K562 (cell line): ENCODE results near the gene ARMC12. TPM values are rescaled to one million over a fixed set of nuclear protein-coding genes. Genes with fewer than 3 reads are reported as not detected.
A peak's percentile ranks its signal among the peaks of the same experiment; 100 is the strongest.

ENCODE experiments used
- ATF4 ChIP-seq: fragments of 450-650 bp; formaldehyde crosslinking; IDR thresholded peaks from 2 replicates; pipeline ENCODE4 v1.4.0; 2022; ENCODE audit warnings: mild to moderate bottlenecking, moderate library complexity
- CHD7 ChIP-seq: fragments of 200-600 bp; sonication (generic); IDR thresholded peaks from one replicate; pipeline ENCODE4 v1.6.1; 2012; ENCODE audit warnings: mild to moderate bottlenecking, low read depth, low read length, inconsistent platforms
- MAFF ChIP-seq: IDR thresholded peaks from 2 replicates; pipeline ENCODE4 v1.6.1; 2012; ENCODE audit warnings: low read length, improper control_type of control experiment
- TCFL5 ChIP-seq: fragments of 250-450 bp; sonication (Bioruptor Pico); conservative IDR thresholded peaks from 2 replicates; pipeline ENCODE4 v1.6.1; 2021; ENCODE audit warnings: mild to moderate bottlenecking, moderate library complexity, matching md5 sums
- TFE3 ChIP-seq: fragments of 450-650 bp; formaldehyde crosslinking; IDR thresholded peaks from 2 replicates; pipeline ENCODE4 v1.4.0; 2020; ENCODE audit warnings: mild to moderate bottlenecking, mixed read lengths
- THRB ChIP-seq: fragments of 450-650 bp; formaldehyde crosslinking; conservative IDR thresholded peaks from 2 replicates; pipeline ENCODE4 v1.4.0; 2022; ENCODE audit warnings: mild to moderate bottlenecking, missing genetic modification characterization
- ZNF717 ChIP-seq: fragments of 250-450 bp; sonication (Bioruptor Pico); IDR thresholded peaks from 2 replicates; pipeline ENCODE4 v1.5.0; 2021
- ZNF740 ChIP-seq, 3 experiments: fragments of 200-800 bp in 1 of 3; sonication (Bioruptor generic) in 1 of 3; sonication (generic) in 1 of 3; formaldehyde crosslinking in 1 of 3; IDR thresholded peaks; 2 replicates each; pipeline versions ENCODE4 v1.6.1 to v1.8.0; 2016 to 2022; ENCODE audit warnings: mild to moderate bottlenecking in 2 of 3, missing compliant biosample characterization in 2 of 3, missing genetic modification characterization in 2 of 3, missing genetic modification reagents in 1 of 3
- polyA plus RNA-seq, 8 experiments: library from polyadenylated mRNA; depleted of rRNA in 4 of 8; stranded (reverse) in 5 of 8; unstranded in 3 of 8; fragments of >200 nt; fragmentation: Nextera tagmentation in 2 of 8; fragmentation: Illumina TruSeq in 1 of 8; extraction: Ambion mirVana in 2 of 8; extraction: Trizol in 1 of 8; gene quantifications; 2 replicates each; pipeline versions ENCODE4 v1.2.1 to v1.2.3, GENCODE V29; 2011 to 2014; ENCODE audit warnings: inconsistent platforms in 1 of 8, missing spikeins in 1 of 8
- total RNA-seq, 7 experiments: library from RNA; depleted of rRNA in 6 of 7; stranded (reverse); fragments of >200 nt in 6 of 7; fragmentation: Illumina TruSeq in 2 of 7; extraction: Trizol in 2 of 7; gene quantifications; 2 replicates each; pipeline versions ENCODE4 v1.2.1 to v1.2.3, GENCODE V29; 2011 to 2021; ENCODE audit warnings: low replicate concordance in 1 of 7

The ARMC12 gene
- total and polyA plus RNA-seq, 9 of the 15 experiments (the other 6 are each of a cell fraction or from before 2014, with no cell fraction given): 0.09 to 0.58 (median 0.31) TPM; not detected in 3

- no peak for TF ChIP-seq CHD7
- TF ChIP-seq ZNF740 (CRISPR knock-in tag; IDR thresholded peaks at IDR 0.05): peak; percentile 87
- 0 out of 4 replicates have a peak, but pooled peaks of 1 of the 2 experiments have one; percentile 49 for TF ChIP-seq ZNF740 (tag; IDR thresholded peaks at IDR 0.05)
- TF ChIP-seq THRB (CRISPR knock-in tag): 0 out of 2 replicates have a peak, but pooled peaks have one; percentile 2
- TF ChIP-seq ATF4: no peak
- no peak for TF ChIP-seq TCFL5
- TF ChIP-seq MAFF: peak; percentile 54; the same call in 1 of the 2 replicates
- TF ChIP-seq TFE3 (CRISPR knock-in tag): no peak
- no peak for TF ChIP-seq ZNF717 (CRISPR knock-in tag)
These were observed 8.7 kb upstream of the ARMC12 start (continued) for GRCh38 chr6:35727935-35728682.
